Measurements from ENCODE around the gene LAMB3.

LAMB3 gene

DNA sequence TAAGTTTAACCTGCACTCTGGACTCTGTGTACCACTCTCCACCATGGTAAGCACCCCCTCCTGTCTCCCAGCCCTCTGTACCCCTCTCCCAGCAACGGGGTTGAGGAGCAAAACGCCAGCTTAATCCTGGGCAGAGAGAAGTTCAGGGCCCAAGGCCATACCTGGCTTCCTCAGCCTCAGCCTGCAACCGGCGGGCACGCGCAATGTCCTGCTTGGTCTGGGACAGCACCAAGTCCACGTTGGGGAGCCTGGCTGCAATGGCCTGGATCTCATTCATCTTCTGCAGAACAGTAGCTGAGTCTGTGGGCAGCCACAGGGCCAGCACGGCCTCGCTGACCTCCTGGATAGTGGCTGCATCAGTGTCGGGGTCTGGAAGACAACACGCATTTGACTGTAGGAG, 33.9 kb downstream of the LAMB3 start:
- DNase-seq (ENCODE audit: low read depth): no peak

GRCh38 chr1:209617755-209618154, 34.5 kb downstream of the LAMB3 start:
- DNase-seq (ENCODE audit: low read depth): no peak

- DNase-seq (ENCODE audit: low read depth): no peak
Measured at GRCh38 chr1:209617047-209617673, 35.1 kb downstream of the LAMB3 start.

GRCh38 chr1:209616366-209617046, 35.7 kb downstream of the LAMB3 start:
- DNase-seq (ENCODE audit: low read depth): no peak

DNA sequence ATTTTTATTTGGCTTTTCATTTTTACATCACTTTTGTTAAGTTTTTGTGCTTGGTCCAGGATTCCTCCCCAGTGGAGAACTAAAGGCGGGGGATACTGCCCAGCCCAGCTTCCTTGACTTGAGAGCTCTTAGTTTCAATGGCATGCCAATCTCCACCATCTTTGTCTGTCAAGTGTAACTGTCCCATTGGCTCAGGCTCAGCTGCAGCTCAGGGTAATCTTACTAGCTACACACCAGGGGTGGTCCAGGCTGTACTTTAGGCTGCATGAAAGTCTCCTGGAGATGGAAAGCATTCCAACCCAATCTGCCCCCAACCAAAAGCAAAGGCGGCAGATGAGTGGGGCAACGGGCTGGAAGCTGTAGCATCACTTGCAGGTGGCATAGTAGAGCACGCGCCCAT, 37.3 kb downstream of the LAMB3 start:
- no peak for DNase-seq (ENCODE audit: low read depth)

- no peak for DNase-seq (ENCODE audit: low read depth)
Measured at GRCh38 chr1:209614151-209614420, 38.1 kb downstream of the LAMB3 start.

GRCh38 chr1:209613400-209614150, 38.6 kb downstream of the LAMB3 start:
- no peak for DNase-seq (ENCODE audit: low read depth)

GRCh38 chr1:209612646-209613399, 39.4 kb downstream of the LAMB3 start:
- DNase-seq (ENCODE audit: low read depth): no peak

DNA sequence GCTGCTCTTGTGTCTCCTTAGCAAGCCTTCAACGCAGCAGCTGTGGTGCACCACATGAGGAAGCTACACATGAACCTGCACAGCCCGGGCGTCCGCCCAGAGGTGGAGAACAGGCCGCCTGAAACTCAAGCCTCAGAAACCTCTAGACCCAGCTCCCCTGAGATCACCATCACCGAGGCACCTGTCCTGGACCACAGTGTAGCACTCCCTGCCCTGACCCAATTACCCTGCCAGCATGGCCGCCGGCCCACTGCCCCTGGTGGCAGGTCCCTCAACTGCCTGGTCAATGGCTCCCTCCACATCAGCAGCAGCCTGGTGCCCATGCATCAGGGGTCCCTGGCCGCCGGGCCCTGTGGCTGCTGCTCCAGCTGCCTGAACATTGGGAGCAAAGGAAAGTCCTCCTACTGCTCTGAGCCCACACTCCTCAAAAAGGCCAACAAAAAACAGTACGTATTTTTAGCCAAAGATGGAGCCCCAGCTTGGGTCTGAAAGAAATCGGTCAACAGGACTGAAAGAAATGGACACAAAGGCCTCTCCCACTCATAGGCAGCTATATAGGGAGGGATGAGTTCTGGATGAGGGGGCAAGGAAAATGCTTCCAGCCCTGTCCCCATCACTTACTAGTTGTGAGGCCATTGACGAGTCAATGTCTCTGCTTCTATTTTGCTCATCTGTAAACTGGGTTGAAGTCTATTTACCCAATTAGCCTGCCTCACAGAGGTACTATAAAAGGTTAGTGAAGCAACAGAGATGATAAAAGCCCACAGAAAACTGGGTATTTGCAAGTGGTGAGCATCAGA, 40.3 kb downstream of the LAMB3 start:
- DNase-seq (ENCODE audit: low read depth): no peak

- DNase-seq (ENCODE audit: low read depth): no peak
Measured at GRCh38 chr1:209610631-209610905, 41.7 kb downstream of the LAMB3 start.

DNA sequence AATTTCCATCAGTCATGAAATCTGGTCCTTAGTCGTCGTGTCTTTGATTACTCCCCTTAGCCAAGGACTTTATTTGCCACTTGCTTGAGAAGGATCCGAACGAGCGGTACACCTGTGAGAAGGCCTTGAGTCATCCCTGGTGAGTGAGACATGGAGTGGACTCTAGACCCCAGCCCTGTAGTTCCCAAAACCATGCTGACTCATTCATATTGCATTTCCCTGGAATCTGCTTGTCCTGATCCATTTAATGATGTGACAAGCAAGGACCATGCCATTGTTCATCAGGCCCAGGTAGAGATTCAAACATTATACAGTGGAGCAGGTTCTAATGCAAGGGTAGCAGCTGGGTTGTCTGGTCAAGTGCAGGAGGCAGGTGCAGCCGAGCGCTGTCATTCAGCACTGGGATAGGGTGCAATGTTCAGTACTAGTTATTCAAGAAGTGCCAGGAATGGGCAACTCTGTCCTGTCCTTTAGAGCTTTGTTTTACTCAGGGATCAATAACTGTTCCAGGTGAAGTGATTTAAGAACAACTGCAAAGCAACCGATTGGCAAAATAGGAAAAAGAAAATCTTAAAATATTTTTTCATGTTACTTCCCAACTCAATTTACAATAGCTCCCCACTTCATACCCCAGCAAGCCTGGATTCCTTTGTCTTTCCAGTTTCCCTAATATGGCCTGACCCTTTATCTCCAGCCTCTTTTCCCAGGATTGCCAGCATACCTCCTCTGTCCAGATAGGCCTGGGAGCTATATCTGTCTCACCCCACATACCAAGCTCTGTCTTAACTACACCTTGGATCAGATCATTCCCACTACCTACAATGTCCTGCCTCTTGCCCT, 42.2 kb downstream of the LAMB3 start:
- DNase-seq (ENCODE audit: low read depth): no peak

- DNase-seq (ENCODE audit: low read depth): no peak
Measured at GRCh38 chr1:209609041-209609790, 43.0 kb downstream of the LAMB3 start.

DNA sequence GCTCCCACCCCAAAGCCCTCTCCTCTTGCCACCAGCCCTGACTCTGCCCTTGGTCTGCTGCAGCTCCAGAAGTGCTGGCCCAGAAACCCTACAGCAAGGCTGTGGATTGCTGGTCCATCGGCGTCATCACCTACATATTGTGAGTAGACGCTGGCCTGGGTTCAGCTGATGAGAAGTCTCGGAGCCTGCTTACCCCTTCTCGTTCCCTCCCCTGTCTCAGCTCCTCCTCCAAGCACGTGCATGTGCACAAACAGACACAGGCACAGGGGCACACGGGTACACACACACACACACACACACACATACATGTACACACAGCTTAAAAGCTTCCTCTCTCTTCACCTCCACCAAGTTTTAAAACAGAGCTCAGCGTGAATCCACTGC, 44.4 kb downstream of the LAMB3 start:
- DNase-seq (ENCODE audit: low read depth): no peak

GRCh38 chr1:209607102-209607794, 45.0 kb downstream of the LAMB3 start:
- no peak for DNase-seq (ENCODE audit: low read depth)

DNA sequence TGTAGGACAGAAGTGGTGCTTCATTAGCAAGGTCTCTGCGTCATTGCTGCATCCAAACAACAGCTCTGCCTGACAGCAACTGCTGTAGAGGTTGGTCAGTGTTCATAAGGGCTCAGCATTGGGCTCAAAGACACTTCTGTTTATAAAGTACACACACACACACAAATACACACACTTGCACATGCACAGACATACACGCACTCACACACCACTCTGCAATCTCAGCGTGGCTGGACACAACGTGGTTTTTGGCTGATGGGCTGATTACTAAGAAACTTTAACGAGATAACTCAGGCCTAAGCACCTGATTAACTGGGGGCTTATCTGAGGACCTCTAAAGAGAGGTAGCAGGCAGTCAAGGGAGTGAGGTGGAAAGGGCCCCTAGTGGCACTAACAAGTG, 48.3 kb downstream of the LAMB3 start:
- no peak for DNase-seq (ENCODE audit: low read depth)

DNA sequence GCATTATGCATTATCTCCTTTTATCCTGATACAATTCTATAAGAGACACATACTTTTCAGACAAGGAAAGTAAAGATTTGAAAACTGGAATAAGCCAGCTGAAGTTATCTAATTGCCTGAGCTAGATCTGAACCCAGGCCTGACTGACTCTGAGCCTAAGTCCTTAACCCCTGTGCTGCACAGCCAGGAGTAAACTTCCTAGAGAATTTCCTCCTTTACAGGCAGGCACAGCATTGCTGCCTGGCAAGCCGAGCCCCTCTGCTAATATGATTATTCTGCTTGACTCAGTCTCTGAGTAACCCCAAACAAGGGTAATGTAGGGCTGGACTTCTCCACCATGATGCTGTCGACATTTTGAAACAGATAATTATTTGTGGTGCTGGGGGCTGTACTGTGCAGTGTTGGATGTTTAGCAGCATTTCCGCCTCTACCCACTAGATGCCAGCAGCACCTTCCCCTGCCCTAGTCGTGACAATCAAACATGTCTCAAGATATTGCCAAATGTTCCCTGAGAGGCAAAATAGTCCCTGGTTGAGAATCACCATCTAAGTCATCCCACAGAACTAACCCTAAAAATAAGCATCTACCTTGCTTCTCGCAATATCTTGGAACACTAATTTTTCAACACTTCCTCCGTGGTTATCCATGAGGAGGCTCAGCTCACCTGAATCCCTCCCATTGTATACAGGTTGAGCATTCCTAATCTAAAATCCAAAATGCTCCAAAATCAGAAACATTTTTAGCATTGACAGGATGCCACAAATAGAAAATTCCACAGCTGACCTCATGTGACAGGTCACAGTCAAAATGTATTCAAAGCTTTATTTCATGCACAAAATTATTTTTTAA, 50.2 kb downstream of the LAMB3 start:
- no peak for DNase-seq (ENCODE audit: low read depth)

DNA sequence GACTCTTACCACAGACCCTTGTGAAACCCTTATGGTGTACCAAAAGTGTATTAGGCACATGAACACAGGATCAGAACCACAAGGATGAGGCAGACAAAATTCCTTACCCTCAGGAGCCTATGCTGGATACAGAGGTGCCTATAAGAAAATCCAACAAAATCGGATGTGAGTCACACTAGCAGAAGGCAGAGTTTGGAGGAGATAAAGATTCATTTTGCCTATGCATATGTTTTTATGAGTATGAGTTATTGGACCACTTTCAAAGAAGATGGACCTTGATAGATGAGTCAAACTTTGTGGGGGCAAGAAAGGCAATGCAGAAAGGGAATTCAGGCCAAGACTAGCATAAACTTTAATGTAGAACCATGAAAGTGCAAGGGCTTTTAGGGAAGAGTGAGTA, 51.7 kb downstream of the LAMB3 start:
- DNase-seq (ENCODE audit: low read depth): no peak

GRCh38 chr1:209598227-209598626, 54.0 kb downstream of the LAMB3 start:
- no peak for DNase-seq (ENCODE audit: low read depth)

GRCh38 chr1:209597499-209597898, 54.7 kb downstream of the LAMB3 start:
- no peak for DNase-seq (ENCODE audit: low read depth)

All from T follicular helper cell (primary cell).